Retinal pigment epithelial cell (primary cell): ENCODE data around the gene GNG13.

Source experiments
- DNase-seq: peaks from one replicate; pipeline ENCODE4 v3.0.0-alpha.2; 2010; ENCODE audit warnings: low read depth
- H3K4me3 ChIP-seq: 2 replicates; pipeline ENCODE4 v1.5.1; 2011; ENCODE audit warnings: mild to moderate bottlenecking, low read length, control low read depth, moderate library complexity
- CTCF ChIP-seq: conservative IDR thresholded peaks from 2 replicates; pipeline ENCODE4 v1.5.1; 2011; ENCODE audit warnings: low read depth, low read length, control low read depth, inconsistent platforms

Gene GNG13

GRCh38 chr16:769184-769784, 31.2 kb downstream of the GNG13 start:
- no peak for TF ChIP-seq CTCF
- DNase-seq: no peak
- H3K4me3 ChIP-seq: no peak overlapping the region

GRCh38 chr16:768428-768827, 32.1 kb downstream of the GNG13 start:
- no peak for TF ChIP-seq CTCF

GRCh38 chr16:767743-768235, 32.7 kb downstream of the GNG13 start:
- DNase-seq: no peak
- no peak overlapping the region for H3K4me3 ChIP-seq
- no peak for TF ChIP-seq CTCF

More at GRCh38 chr16:768428-768827, 32.1 kb downstream of the GNG13 start:
- no peak for DNase-seq
- no peak overlapping the region for H3K4me3 ChIP-seq

GRCh38 chr16:766820-767640, 33.5 kb downstream of the GNG13 start:
- no peak for TF ChIP-seq CTCF
- H3K4me3 ChIP-seq: no peak overlapping the region
- DNase-seq: no peak

- no peak overlapping the region for H3K4me3 ChIP-seq
- TF ChIP-seq CTCF: no peak
- no peak for DNase-seq
These were observed 34.3 kb downstream of the GNG13 start for GRCh38 chr16:766008-766819.

GRCh38 chr16:765488-765865, 35.1 kb downstream of the GNG13 start:
- no peak for DNase-seq
- H3K4me3 ChIP-seq: no peak overlapping the region
- no peak for TF ChIP-seq CTCF
